GM13977 (cell line): ENCODE data around the gene CSK.

Experiments used
- DNase-seq: peaks from one replicate; pipeline ENCODE4 v3.0.0; 2012; ENCODE audit warnings: low spot score
- in situ Hi-C: fragments of 300-500 bp; cut with MboI; formaldehyde crosslinking; loops from one replicate; pipeline ENCODE4 v1.12.0; 2022; ENCODE audit warnings: low sequenced_read_pairs, low pct_unique_long_range_greater_than_20kb, mixed read lengths, inconsistent platforms; ENCODE audit not compliant: unreplicated experiment
- TF ChIP-seq, protein P1 (sequence below): IDR thresholded peaks from 2 replicates; pipeline ENCODE4 v1.5.1; 2012; ENCODE audit warnings: mild to moderate bottlenecking, control low read depth; ENCODE audit not compliant: insufficient read depth; ENCODE audit errors: extremely low read depth, missing control alignments

Gene CSK

DNA sequence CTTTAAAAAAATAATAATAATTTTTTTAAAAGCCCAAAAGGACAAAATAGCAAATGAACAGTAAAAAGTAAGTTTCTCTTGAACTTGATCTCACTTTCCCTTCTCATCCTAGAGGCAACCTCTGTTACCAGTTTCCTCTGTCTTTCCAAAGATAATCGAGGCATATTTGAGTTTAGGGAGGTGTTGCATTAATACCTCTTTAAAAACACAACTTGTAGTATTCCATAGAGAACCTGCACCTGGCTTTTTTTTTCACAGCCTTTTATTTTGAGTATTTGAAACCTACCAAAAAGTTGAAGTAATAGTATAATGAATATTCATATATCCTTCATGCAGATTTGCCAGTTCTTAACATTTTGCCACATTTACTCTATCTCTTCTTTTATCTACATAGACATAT lies 9.1 kb downstream of the CSK start:
- in situ Hi-C loops, result no loop called here
- no peak for DNase-seq
- TF ChIP-seq, protein P1, sequence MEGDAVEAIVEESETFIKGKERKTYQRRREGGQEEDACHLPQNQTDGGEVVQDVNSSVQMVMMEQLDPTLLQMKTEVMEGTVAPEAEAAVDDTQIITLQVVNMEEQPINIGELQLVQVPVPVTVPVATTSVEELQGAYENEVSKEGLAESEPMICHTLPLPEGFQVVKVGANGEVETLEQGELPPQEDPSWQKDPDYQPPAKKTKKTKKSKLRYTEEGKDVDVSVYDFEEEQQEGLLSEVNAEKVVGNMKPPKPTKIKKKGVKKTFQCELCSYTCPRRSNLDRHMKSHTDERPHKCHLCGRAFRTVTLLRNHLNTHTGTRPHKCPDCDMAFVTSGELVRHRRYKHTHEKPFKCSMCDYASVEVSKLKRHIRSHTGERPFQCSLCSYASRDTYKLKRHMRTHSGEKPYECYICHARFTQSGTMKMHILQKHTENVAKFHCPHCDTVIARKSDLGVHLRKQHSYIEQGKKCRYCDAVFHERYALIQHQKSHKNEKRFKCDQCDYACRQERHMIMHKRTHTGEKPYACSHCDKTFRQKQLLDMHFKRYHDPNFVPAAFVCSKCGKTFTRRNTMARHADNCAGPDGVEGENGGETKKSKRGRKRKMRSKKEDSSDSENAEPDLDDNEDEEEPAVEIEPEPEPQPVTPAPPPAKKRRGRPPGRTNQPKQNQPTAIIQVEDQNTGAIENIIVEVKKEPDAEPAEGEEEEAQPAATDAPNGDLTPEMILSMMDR, result no peak

DNA sequence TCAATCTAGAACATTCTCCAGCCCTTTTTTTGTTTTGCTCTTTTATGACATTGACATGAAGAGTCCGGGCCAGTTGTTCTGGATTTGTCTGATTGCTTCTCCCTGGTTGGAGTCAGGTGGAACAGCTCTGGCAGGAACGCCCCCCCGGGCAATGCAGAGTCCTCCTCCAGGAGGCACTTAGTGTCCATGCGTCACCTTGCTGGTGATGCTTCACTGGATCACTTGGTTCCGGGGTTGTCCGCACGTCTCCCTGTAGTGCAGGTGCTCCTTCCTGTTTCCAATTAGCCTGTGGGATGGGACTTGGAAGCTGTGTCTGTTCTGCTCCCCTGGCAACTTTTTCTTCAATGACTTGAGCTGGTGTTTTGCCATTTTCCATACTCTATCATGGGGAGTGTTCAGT lies 9.8 kb downstream of the CSK start:
- TF ChIP-seq, protein P1, result no peak
- in situ Hi-C loops, result no loop called here
- DNase-seq, result no peak

DNA sequence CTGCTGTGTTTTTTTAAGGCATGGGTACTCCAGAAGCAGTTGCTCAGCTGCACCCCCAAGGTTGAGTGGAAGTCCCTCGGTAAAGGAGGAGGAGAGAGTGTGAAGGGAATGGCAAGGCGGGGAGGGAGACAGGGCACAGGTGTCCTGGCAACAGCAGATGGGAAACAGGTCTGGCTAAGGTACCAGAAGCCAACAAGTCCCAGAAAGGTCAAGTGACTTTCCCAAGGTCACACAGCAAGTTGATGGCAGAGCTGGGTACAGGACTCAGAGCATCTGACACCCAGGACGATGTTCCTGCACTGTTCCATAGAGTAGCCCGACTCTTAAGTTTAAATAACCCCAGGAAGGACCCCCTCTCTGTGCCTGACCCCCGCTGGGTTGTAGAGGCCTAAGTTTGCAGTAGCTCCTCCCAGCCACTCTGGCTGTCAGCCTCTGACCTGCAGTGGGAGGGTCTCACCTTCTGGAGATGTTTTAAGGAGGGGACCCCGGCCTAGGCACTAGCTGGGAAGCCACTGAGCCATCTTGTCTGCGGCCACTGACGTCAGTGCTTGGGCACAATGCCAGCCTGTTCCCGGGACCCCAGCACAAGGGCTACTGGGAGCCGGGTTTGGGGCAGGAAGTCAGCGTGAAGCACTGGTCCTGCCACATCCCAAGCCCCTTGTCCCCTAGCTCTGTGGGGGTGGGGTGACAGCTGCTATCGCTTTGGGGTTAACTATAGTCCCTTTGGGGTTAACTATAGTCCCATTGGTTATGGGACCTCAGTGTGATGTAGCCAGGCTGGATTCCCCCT lies 10.5 kb downstream of the CSK start:
- TF ChIP-seq, protein P1, result no peak
- in situ Hi-C loops, result no loop called here
- no peak for DNase-seq

DNA sequence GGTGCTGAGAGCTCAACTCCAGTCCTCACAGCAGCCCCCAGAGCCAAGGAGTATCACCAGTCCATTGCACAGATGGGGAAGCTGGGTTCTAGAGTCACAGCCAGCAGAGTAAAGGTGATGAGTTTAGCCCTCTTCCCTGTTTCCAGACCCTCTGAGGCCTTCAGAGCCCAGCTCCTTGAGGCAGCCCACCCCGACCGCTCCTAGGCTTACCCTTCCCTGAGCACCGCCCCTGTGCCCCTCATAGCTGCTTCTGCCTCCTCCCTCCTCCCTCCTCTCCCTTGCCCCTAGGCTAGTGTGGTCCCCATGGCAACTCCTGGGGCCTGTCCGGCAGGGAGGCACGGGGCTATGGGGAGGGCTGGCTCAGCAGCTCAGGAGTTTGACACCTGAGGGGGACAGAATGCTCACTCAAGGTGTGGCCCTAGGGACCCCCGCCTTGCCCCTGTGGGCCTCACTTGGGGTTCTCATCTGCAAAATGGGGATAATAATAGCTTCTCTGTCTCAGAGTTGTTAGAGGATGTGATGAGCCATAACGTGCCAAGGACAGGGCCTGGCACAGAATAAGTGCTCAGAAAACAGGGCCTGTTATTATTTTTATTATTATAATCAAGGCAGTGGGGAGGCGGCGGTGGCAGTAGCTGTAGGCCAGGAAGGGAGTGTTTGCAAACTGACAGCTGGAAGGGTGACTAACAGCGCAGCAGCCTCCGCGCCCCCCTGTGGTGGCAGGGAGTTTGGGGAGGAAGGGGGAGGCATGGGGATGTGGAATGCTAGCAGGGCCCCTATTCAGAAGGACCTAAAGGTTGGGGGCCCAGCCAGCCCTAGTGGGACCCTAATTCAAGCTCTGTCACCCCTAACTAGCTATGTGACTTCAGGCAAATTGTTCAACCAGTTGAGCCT lies 11.5 kb downstream of the CSK start:
- in situ Hi-C loops, result no loop called here
- TF ChIP-seq, protein P1, result peak; percentile 69
- no peak for DNase-seq

DNA sequence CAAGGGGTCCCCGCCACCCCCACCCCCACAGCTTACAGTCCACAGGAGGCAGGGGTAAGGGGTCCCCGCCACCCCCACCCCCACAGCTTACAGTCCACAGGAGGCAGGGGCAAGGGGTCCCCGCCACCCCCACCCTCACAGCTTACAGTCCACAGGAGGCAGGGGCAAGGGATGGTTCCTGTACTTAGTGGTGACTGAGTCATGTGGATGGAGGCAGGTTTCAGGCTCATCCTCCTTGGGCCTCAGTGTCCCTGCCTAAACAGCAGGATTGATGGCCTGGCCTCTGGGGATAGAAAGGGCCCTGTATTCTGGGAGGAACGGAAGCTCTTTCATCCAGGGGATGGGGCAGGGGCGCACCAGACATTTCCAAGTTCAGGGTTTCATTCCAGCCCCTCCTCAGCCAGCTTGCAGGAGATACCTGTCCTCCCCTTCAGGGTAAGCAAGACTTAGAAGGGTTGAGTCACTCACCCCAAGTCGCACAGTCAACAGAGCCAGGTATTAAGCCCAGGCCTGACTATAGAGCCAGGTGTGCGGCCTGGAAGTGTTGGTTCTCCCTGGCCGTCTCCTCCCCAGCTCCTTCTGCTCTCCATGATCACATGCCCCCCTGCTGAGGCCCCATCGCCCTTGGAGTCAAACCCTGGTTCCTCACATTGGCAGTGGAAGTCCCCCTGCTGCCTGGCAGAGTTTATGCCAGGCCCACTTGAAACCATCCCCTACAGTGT lies 12.5 kb downstream of the CSK start:
- no peak for DNase-seq
- in situ Hi-C loops, result no loop called here
- TF ChIP-seq, protein P1, result no peak

DNA sequence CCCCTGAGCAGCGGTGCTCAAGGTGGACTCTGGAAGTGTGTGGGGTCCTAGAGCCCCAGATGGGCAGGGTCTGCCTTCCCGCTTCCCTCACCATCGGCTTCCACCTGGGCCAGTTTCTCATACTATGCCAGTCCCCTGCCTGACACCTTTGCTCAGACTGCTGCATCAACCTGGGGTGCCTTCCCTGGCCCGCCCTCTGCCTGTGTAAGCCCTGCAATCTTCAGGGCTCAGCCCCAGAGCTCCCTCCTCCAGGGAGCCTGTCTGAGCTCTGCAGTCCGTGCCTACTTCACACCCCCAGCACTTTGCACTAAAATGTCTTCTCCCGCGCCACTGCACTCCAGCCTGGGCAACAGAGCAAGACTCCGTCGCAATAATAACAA lies 13.1 kb downstream of the CSK start:
- no peak for DNase-seq
- TF ChIP-seq, protein P1, result no peak
- in situ Hi-C loops, result no loop called here
